Lower leg skin (tissue), 3 donors: ENCODE results near the gene FCGR2B.
"Not testable (repeated sequence)": the region's sequence is repeated elsewhere in the genome, so short reads cannot be mapped to it uniquely, and the experiment has no call there.

Experiments
- POLR2A ChIP-seq, 2 donors: fragments of 450-650 bp; IDR thresholded peaks; one replicate each; pipeline ENCODE4 v1.6.1; 2016 to 2017; ENCODE audit warnings: antibody characterized with exemption in 2 of 2, mild to moderate bottlenecking in 1 of 2, moderate library complexity in 1 of 2
- TF ChIP-seq, protein P1 (sequence below), 3 donors: fragments of 450-650 bp; IDR thresholded peaks; one replicate each; pipeline ENCODE4 v1.5.1; 2016; ENCODE audit warnings: antibody characterized with exemption in 3 of 3, mild to moderate bottlenecking in 3 of 3, moderate library complexity in 2 of 3

DNA sequence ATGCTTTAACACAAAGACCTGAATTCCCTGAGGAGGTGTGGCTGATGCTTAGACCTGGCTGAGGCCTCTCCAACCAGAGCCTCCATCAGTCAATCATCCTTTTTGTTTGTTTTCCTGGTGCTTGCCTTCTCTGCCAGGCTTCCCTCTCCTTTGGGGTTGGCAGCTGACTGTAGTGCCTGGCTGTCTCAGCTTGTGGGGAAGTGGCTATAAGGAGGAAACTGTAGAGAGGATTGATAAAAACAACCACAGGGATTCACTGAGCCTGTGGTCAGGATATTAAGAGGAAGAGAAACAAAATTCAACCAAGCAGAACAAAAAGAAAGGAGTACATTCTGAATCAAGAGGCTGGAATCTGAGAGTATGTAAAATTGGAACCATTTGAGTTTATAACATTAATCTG, 4.4 kb upstream of the FCGR2B start:
- TF ChIP-seq POLR2A (IDR thresholded peaks at IDR 0.05) = not testable (repeated sequence)
- TF ChIP-seq, protein P1, sequence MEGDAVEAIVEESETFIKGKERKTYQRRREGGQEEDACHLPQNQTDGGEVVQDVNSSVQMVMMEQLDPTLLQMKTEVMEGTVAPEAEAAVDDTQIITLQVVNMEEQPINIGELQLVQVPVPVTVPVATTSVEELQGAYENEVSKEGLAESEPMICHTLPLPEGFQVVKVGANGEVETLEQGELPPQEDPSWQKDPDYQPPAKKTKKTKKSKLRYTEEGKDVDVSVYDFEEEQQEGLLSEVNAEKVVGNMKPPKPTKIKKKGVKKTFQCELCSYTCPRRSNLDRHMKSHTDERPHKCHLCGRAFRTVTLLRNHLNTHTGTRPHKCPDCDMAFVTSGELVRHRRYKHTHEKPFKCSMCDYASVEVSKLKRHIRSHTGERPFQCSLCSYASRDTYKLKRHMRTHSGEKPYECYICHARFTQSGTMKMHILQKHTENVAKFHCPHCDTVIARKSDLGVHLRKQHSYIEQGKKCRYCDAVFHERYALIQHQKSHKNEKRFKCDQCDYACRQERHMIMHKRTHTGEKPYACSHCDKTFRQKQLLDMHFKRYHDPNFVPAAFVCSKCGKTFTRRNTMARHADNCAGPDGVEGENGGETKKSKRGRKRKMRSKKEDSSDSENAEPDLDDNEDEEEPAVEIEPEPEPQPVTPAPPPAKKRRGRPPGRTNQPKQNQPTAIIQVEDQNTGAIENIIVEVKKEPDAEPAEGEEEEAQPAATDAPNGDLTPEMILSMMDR (IDR thresholded peaks at IDR 0.05) = not testable (repeated sequence)
